Astrocyte (in vitro differentiated cells and primary cell): ENCODE measurements around the gene FAM168B. TPM values are rescaled to one million over a fixed set of nuclear protein-coding genes. Genes with fewer than 3 reads are reported as not detected.

Experiments used
- DNase-seq: peaks from one replicate; pipeline ENCODE4 v3.0.0-alpha.2; 2010; ENCODE audit warnings: low read depth
- FAIRE-seq: peaks from 2 replicates; lab custom pipeline; 2011; peaks lifted over from hg19 to GRCh38; lab: Jason Lieb, UNC
- H2AFZ ChIP-seq: 2 replicates; pipeline ENCODE4 v1.6.0; 2012; ENCODE audit warnings: low read depth, low read length, inconsistent platforms
- H3K27ac ChIP-seq: 2 replicates; pipeline ENCODE4 v1.5.1; 2011; ENCODE audit warnings: low read depth, low read length, inconsistent platforms
- H3K27me3 ChIP-seq: 2 replicates; pipeline ENCODE4 v1.6.0; 2011; ENCODE audit warnings: low read length, inconsistent platforms; ENCODE audit not compliant: insufficient read depth
- H3K36me3 ChIP-seq: 2 replicates; pipeline ENCODE4 v1.5.1; 2011; ENCODE audit warnings: low read length, inconsistent platforms; ENCODE audit not compliant: insufficient read depth
- H3K4me1 ChIP-seq: 2 replicates; pipeline ENCODE4 v1.5.1; 2011; ENCODE audit warnings: low read length, inconsistent platforms; ENCODE audit not compliant: insufficient read depth
- H3K4me2 ChIP-seq: 2 replicates; pipeline ENCODE4 v1.6.0; 2012; ENCODE audit warnings: low read length, inconsistent platforms
- H3K4me3 ChIP-seq: 2 replicates; pipeline ENCODE4 v1.5.1; 2011; ENCODE audit warnings: low read depth, mild to moderate bottlenecking, low read length, inconsistent platforms; ENCODE audit not compliant: insufficient read depth
- H3K79me2 ChIP-seq: 2 replicates; pipeline ENCODE4 v1.6.0; 2012; ENCODE audit warnings: mild to moderate bottlenecking, low read length, inconsistent platforms; ENCODE audit not compliant: insufficient read depth
- H3K9ac ChIP-seq: 2 replicates; pipeline ENCODE4 v1.6.0; 2012; ENCODE audit warnings: mild to moderate bottlenecking, low read length, inconsistent platforms
- H3K9me3 ChIP-seq: 2 replicates; pipeline ENCODE4 v1.5.1; 2012; ENCODE audit warnings: low read depth, mild to moderate bottlenecking, low read length, inconsistent platforms; ENCODE audit not compliant: insufficient read depth
- H4K20me1 ChIP-seq: 2 replicates; pipeline ENCODE4 v1.6.0; 2012; ENCODE audit warnings: low read length, inconsistent platforms; ENCODE audit not compliant: insufficient read depth
- H3K27ac Mint-ChIP-seq: one replicate; pipeline ENCODE4 v1.8.0; 2021; ENCODE audit warnings: mild to moderate bottlenecking, mixed read lengths; ENCODE audit not compliant: unreplicated experiment
- H3K27me3 Mint-ChIP-seq: one replicate; pipeline ENCODE4 v1.8.0; 2021; ENCODE audit warnings: low read depth, mixed read lengths; ENCODE audit not compliant: unreplicated experiment
- H3K36me3 Mint-ChIP-seq: one replicate; pipeline ENCODE4 v1.8.0; 2021; ENCODE audit warnings: low read depth, mixed read lengths; ENCODE audit not compliant: unreplicated experiment
- H3K4me1 Mint-ChIP-seq: one replicate; pipeline ENCODE4 v1.8.0; 2021; ENCODE audit warnings: low read depth, mixed read lengths; ENCODE audit not compliant: unreplicated experiment
- H3K4me3 Mint-ChIP-seq: one replicate; pipeline ENCODE4 v1.8.0; 2021; ENCODE audit warnings: mild to moderate bottlenecking, moderate library complexity, mixed read lengths; ENCODE audit not compliant: unreplicated experiment
- H3K9me3 Mint-ChIP-seq: one replicate; pipeline ENCODE4 v1.8.0; 2021; ENCODE audit warnings: mild to moderate bottlenecking, mixed read lengths; ENCODE audit not compliant: unreplicated experiment
- EZH2 ChIP-seq: IDR thresholded peaks from 2 replicates; pipeline ENCODE4 v1.6.1; 2012; ENCODE audit warnings: mild to moderate bottlenecking, low read length, inconsistent platforms; ENCODE audit not compliant: insufficient read depth
- total RNA-seq: library from RNA; stranded (reverse); gene quantifications from 2 replicates; pipeline ENCODE4 v1.2.1, GENCODE V29; 2021
- TF ChIP-seq, protein P1 (sequence below): IDR thresholded peaks from 2 replicates; pipeline ENCODE4 v1.5.1; 2011; ENCODE audit warnings: low read depth, mild to moderate bottlenecking, inconsistent platforms, low read length, moderate library complexity; ENCODE audit not compliant: insufficient read depth

Gene FAM168B
- total RNA-seq, 1 donor from 2014 or later, result 117 TPM

DNA sequence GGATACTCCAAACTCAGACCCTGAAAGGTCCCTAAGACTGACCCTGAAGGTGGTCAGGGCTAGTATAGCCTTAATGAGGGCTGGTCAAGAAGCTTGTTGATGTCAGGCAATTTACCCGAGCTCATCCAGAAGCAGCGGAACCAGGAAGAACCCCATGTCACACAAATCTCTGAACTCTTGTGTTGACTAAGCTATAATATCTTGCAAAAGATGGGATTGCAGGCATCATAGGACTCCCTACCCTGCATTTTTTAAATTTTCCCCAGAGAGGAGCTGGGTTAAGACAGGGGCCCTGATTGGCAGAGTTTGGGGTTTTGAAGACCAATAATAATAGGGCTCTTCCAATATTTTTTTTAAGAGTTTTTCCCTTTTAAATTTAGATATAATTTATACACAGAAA is 9.9 kb upstream of the FAM168B start:
- H3K4me3 ChIP-seq, result no peak overlapping the region
- no peaks in the 10 kb centered on the region for H3K27me3 Mint-ChIP-seq
- no peaks in the 10 kb centered on the region for H3K27me3 ChIP-seq
- H3K4me2 ChIP-seq, result no peak overlapping the region
- FAIRE-seq (no peak), DNase-seq (no peak)
- peaks cover 31% of the 10 kb centered on the region for H3K79me2 ChIP-seq
- H3K4me1 Mint-ChIP-seq, result peaks cover 15% of the 10 kb centered on the region
- peaks cover 24% of the 10 kb centered on the region for H4K20me1 ChIP-seq
- H3K36me3 Mint-ChIP-seq, result no peaks in the 10 kb centered on the region
- no peaks in the 10 kb centered on the region for H3K9me3 Mint-ChIP-seq
- TF ChIP-seq, protein P1, sequence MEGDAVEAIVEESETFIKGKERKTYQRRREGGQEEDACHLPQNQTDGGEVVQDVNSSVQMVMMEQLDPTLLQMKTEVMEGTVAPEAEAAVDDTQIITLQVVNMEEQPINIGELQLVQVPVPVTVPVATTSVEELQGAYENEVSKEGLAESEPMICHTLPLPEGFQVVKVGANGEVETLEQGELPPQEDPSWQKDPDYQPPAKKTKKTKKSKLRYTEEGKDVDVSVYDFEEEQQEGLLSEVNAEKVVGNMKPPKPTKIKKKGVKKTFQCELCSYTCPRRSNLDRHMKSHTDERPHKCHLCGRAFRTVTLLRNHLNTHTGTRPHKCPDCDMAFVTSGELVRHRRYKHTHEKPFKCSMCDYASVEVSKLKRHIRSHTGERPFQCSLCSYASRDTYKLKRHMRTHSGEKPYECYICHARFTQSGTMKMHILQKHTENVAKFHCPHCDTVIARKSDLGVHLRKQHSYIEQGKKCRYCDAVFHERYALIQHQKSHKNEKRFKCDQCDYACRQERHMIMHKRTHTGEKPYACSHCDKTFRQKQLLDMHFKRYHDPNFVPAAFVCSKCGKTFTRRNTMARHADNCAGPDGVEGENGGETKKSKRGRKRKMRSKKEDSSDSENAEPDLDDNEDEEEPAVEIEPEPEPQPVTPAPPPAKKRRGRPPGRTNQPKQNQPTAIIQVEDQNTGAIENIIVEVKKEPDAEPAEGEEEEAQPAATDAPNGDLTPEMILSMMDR, result no peak
- TF ChIP-seq EZH2, result no peak
- H3K27ac ChIP-seq, result no peak overlapping the region
- H3K4me3 Mint-ChIP-seq, result no peak overlapping the region
- H2AFZ ChIP-seq, result no peak overlapping the region
- no peaks in the 10 kb centered on the region for H3K9me3 ChIP-seq
- H3K4me1 ChIP-seq, result peaks cover 14% of the 10 kb centered on the region
- H3K9ac ChIP-seq, result no peak overlapping the region
- H3K36me3 ChIP-seq, result no peaks in the 10 kb centered on the region
- H3K27ac Mint-ChIP-seq, result peak overlapping the region; percentile 47

DNA sequence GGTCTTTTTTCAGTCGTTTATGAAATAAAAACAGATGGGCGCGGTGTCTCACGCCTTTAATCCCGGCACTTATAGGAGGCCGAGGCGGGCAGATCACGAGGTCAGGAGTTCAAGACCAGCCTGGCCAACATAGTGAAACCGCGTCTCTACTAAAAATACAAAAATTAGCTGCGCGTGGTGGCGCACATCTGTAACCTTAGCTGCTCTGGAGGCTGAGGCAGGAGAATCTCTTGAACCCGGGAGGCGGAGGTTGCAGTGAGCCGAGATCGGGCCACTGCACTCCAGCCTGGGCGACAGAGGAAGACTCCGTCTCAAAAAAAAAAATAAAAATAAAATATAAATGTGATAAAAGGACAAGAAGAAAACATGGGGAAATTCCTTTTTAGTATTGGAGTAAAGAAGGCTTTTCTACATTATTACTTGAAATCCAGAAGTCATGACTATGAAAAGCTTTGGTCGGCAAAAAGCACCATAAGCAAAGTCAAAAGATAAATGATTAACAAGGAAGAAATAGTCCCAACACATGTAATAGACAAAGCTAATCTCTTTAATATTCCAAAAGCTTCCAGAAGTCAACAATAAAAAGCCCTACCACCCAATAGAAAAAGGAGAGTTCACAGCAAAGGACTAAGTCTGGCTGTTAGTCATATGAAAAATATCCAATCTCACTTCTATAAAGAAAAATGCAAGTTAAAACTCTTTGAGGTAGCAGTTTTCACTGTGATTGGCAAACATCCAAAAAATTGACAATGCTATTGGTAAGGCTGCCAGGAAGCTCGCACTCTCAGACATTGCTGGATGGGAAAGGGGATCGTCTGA is 1.4 kb upstream of the FAM168B start:
- Histone ChIP-seq H3K4me2 (peak overlapping the region; percentile 91), H3K79me2 (peaks cover 35% of the 10 kb centered on the region), H3K4me3 (no peak overlapping the region), H3K9ac (peak overlapping the region; percentile 94), H3K27me3 (no peaks in the 10 kb centered on the region), H3K36me3 (no peaks in the 10 kb centered on the region), H2AFZ (no peak overlapping the region), H3K4me1 (peaks cover 7% of the 10 kb centered on the region), H3K27ac (no peak overlapping the region), H4K20me1 (peaks cover 25% of the 10 kb centered on the region), H3K9me3 (no peaks in the 10 kb centered on the region)
- DNase-seq, result peak; percentile 17
- no peaks in the 10 kb centered on the region for H3K27me3 Mint-ChIP-seq
- H3K9me3 Mint-ChIP-seq, result no peaks in the 10 kb centered on the region
- FAIRE-seq, result no peak
- peak overlapping the region; percentile 95 for H3K27ac Mint-ChIP-seq
- no peaks in the 10 kb centered on the region for H3K36me3 Mint-ChIP-seq
- H3K4me1 Mint-ChIP-seq, result peaks cover 4% of the 10 kb centered on the region
- no peak for TF ChIP-seq EZH2
- TF ChIP-seq, protein P1, result no peak
- H3K4me3 Mint-ChIP-seq, result peak overlapping the region; percentile 94
